ENCODE measurements around the gene MPC1. TPM values are rescaled to one million over a fixed set of nuclear protein-coding genes. Genes with fewer than 3 reads are reported as not detected.

MPC1 gene
- total RNA-seq, 2 experiments from 2014 or later: 32.8 to 36.7 TPM

GRCh38 chr6:166342349-166343149, 40.2 kb downstream of the MPC1 start, which contains the start of gene SFT2D1:
TSS of gene SFT2D1 (minus strand) at chr6:166342545. CDS start at chr6:166342481, 64 bp downstream.
- CTCF ChIA-PET: interaction anchor here (0.6 to 1.8 kb wide), 5 partner anchors 9 to 92 kb away, joined by 3 to 11 read pairs (median 5); no protein-coding TSS in a partner anchor
- ATAC-seq: peak; percentile 81
- DNase-seq: peak; percentile 87
- H3K4me3 Mint-ChIP-seq: peak within 1 kb of the TSS; percentile 78
- H3K27ac Mint-ChIP-seq: peak within 1 kb of the TSS; percentile 93
- H3K36me3 Mint-ChIP-seq (ENCODE audit: low read depth): peaks cover 9% of the 10 kb centered on the region
- H3K27me3 Mint-ChIP-seq (ENCODE audit: low read depth): peaks cover 14% of the 10 kb centered on the region
- POLR2A ChIA-PET: interaction anchor here (0.8 to 1.1 kb wide), 4 partner anchors 9 to 69 kb away, joined by 3 to 5 read pairs (median 4); no protein-coding TSS in a partner anchor
- H3K4me1 Mint-ChIP-seq (ENCODE audit: low read depth): peaks cover 8% of the 10 kb centered on the region
- no peaks in the 10 kb centered on the region for H3K9me3 Mint-ChIP-seq (ENCODE audit: insufficient read depth)

GRCh38 chr6:166341977-166342348, 40.8 kb downstream of the MPC1 start:
- Mint-ChIP-seq H3K36me3 (ENCODE audit: low read depth) (peaks cover 15% of the 10 kb centered on the region), H3K27ac (peak overlapping the region; percentile 93), H3K4me3 (peak overlapping the region; percentile 78), H3K4me1 (ENCODE audit: low read depth) (peaks cover 11% of the 10 kb centered on the region), H3K27me3 (ENCODE audit: low read depth) (peaks cover 12% of the 10 kb centered on the region), H3K9me3 (ENCODE audit: insufficient read depth) (no peaks in the 10 kb centered on the region)
- peak; percentile 39 for ATAC-seq
- POLR2A ChIA-PET: interaction anchor here (0.8 to 1.1 kb wide), 4 partner anchors 8 to 69 kb away, joined by 3 to 5 read pairs (median 4); no protein-coding TSS in a partner anchor
- CTCF ChIA-PET: interaction anchor here (1.0 to 1.8 kb wide), 4 partner anchors 8 to 58 kb away, joined by 3 to 11 read pairs (median 6); no protein-coding TSS in a partner anchor
- peak; percentile 37 for DNase-seq

GRCh38 chr6:166341464-166341863, 41.3 kb downstream of the MPC1 start:
- POLR2A ChIA-PET: interaction anchor here (1.0 to 1.1 kb wide), 3 partner anchors 8 to 40 kb away, joined by 3 to 4 read pairs (median 4); no protein-coding TSS in a partner anchor
- Mint-ChIP-seq H3K9me3 (ENCODE audit: insufficient read depth) (no peaks in the 10 kb centered on the region), H3K4me1 (ENCODE audit: low read depth) (peaks cover 11% of the 10 kb centered on the region), H3K36me3 (ENCODE audit: low read depth) (peaks cover 20% of the 10 kb centered on the region), H3K27ac (peak overlapping the region; percentile 93), H3K27me3 (ENCODE audit: low read depth) (peaks cover 12% of the 10 kb centered on the region), H3K4me3 (peak overlapping the region; percentile 78)
- ATAC-seq (peak; percentile 24), DNase-seq (peak; percentile 47)
- CTCF ChIA-PET: interaction anchor here (1.0 to 1.6 kb wide), 2 partner anchors 28 to 59 kb away, joined by 5 to 7 read pairs; no protein-coding TSS in a partner anchor

- peaks cover 41% of the 10 kb centered on the region for H3K36me3 Mint-ChIP-seq (ENCODE audit: low read depth)
- no peak overlapping the region for H3K27ac Mint-ChIP-seq
- H3K4me3 Mint-ChIP-seq: no peak overlapping the region
- H3K9me3 Mint-ChIP-seq (ENCODE audit: insufficient read depth): no peaks in the 10 kb centered on the region
- H3K27me3 Mint-ChIP-seq (ENCODE audit: low read depth): peaks cover 4% of the 10 kb centered on the region
- ATAC-seq: no peak
- ChIA-PET CTCF (no interaction called here), POLR2A (no interaction called here)
- DNase-seq: no peak
- H3K4me1 Mint-ChIP-seq (ENCODE audit: low read depth): peaks cover 34% of the 10 kb centered on the region
These were observed 43.9 kb downstream of the MPC1 start for GRCh38 chr6:166338854-166339253.

- H3K36me3 Mint-ChIP-seq (ENCODE audit: low read depth): peaks cover 55% of the 10 kb centered on the region
- no peak overlapping the region for H3K27ac Mint-ChIP-seq
- no peak overlapping the region for H3K4me3 Mint-ChIP-seq
- POLR2A ChIA-PET: no interaction called here
- ATAC-seq (no peak), DNase-seq (no peak)
- peaks cover 7% of the 10 kb centered on the region for H3K27me3 Mint-ChIP-seq (ENCODE audit: low read depth)
- CTCF ChIA-PET: interaction anchor here (1.7 to 5.7 kb wide), 2 partner anchors 23 to 44 kb away, joined by 5 to 32 read pairs; no protein-coding TSS in a partner anchor
- H3K9me3 Mint-ChIP-seq (ENCODE audit: insufficient read depth): no peaks in the 10 kb centered on the region
- H3K4me1 Mint-ChIP-seq (ENCODE audit: low read depth): peaks cover 47% of the 10 kb centered on the region
These were observed 45.9 kb downstream of the MPC1 start for GRCh38 chr6:166336847-166337246.

- DNase-seq (no peak), ATAC-seq (no peak)
- Mint-ChIP-seq H3K27ac (no peak overlapping the region), H3K4me1 (ENCODE audit: low read depth) (peaks cover 50% of the 10 kb centered on the region), H3K36me3 (ENCODE audit: low read depth) (peaks cover 55% of the 10 kb centered on the region), H3K4me3 (no peak overlapping the region), H3K27me3 (ENCODE audit: low read depth) (peaks cover 7% of the 10 kb centered on the region), H3K9me3 (ENCODE audit: insufficient read depth) (no peaks in the 10 kb centered on the region)
- POLR2A ChIA-PET: no interaction called here
- CTCF ChIA-PET: interaction anchor here (0.6 to 5.7 kb wide), 4 partner anchors 22 to 60 kb away, joined by 3 to 32 read pairs (median 4); no protein-coding TSS in a partner anchor
These were observed 47.1 kb downstream of the MPC1 start for GRCh38 chr6:166335378-166336302.

GRCh38 chr6:166334878-166335277, 47.9 kb downstream of the MPC1 start:
- ChIA-PET CTCF (interaction anchor here (1.2 to 5.7 kb wide), 2 partner anchors 46 to 54 kb away, joined by 3 to 32 read pairs; no protein-coding TSS in a partner anchor), POLR2A (no interaction called here)
- peaks cover 55% of the 10 kb centered on the region for H3K36me3 Mint-ChIP-seq (ENCODE audit: low read depth)
- H3K4me1 Mint-ChIP-seq (ENCODE audit: low read depth): peaks cover 50% of the 10 kb centered on the region
- ATAC-seq (no peak), DNase-seq (no peak)
- no peak overlapping the region for H3K27ac Mint-ChIP-seq
- peaks cover 7% of the 10 kb centered on the region for H3K27me3 Mint-ChIP-seq (ENCODE audit: low read depth)
- H3K4me3 Mint-ChIP-seq: no peak overlapping the region
- no peaks in the 10 kb centered on the region for H3K9me3 Mint-ChIP-seq (ENCODE audit: insufficient read depth)

- ATAC-seq (peak; percentile 92), DNase-seq (peak; percentile 75)
- H3K4me1 Mint-ChIP-seq (ENCODE audit: low read depth): peaks cover 50% of the 10 kb centered on the region
- ChIA-PET POLR2A (interaction anchor here (0.6 to 1.8 kb wide), 3 partner anchors 9 to 86 kb away, joined by 3 to 4 read pairs (median 3); partner anchors contain the start of gene SFT2D1), CTCF (interaction anchor here (1.0 to 5.7 kb wide), 3 partner anchors 9 to 47 kb away, joined by 3 to 32 read pairs (median 6); partner anchors contain the start of gene SFT2D1)
- peaks cover 61% of the 10 kb centered on the region for H3K36me3 Mint-ChIP-seq (ENCODE audit: low read depth)
- H3K4me3 Mint-ChIP-seq: peak overlapping the region; percentile 60
- peak overlapping the region; percentile 60 for H3K27ac Mint-ChIP-seq
- no peaks in the 10 kb centered on the region for H3K9me3 Mint-ChIP-seq (ENCODE audit: insufficient read depth)
- H3K27me3 Mint-ChIP-seq (ENCODE audit: low read depth): peaks cover 7% of the 10 kb centered on the region
These were observed 49.4 kb downstream of the MPC1 start for GRCh38 chr6:166333172-166333995.

GRCh38 chr6:166331503-166332415, 51.0 kb downstream of the MPC1 start:
- Mint-ChIP-seq H3K4me3 (no peak overlapping the region), H3K27ac (no peak overlapping the region), H3K9me3 (ENCODE audit: insufficient read depth) (no peaks in the 10 kb centered on the region), H3K4me1 (ENCODE audit: low read depth) (peaks cover 45% of the 10 kb centered on the region), H3K36me3 (ENCODE audit: low read depth) (peaks cover 51% of the 10 kb centered on the region), H3K27me3 (ENCODE audit: low read depth) (peaks cover 7% of the 10 kb centered on the region)
- POLR2A ChIA-PET: no interaction called here
- CTCF ChIA-PET: no interaction called here
- DNase-seq (no peak), ATAC-seq (no peak)

GRCh38 chr6:166330612-166331011, 52.1 kb downstream of the MPC1 start:
- Mint-ChIP-seq H3K27me3 (ENCODE audit: low read depth) (peaks cover 7% of the 10 kb centered on the region), H3K36me3 (ENCODE audit: low read depth) (peaks cover 46% of the 10 kb centered on the region), H3K9me3 (ENCODE audit: insufficient read depth) (no peaks in the 10 kb centered on the region), H3K4me1 (ENCODE audit: low read depth) (peaks cover 40% of the 10 kb centered on the region), H3K27ac (no peak overlapping the region), H3K4me3 (no peak overlapping the region)
- POLR2A ChIA-PET: no interaction called here
- CTCF ChIA-PET: no interaction called here
- DNase-seq (no peak), ATAC-seq (no peak)
